Measurements from ENCODE around the gene CDH4.

CDH4 gene

GRCh38 chr20:61438285-61438684 lies 186.2 kb downstream of the CDH4 start:
- no peak overlapping the region for H3K4me3 ChIP-seq (replicated peaks; ENCODE audit: insufficient read depth, low read length)
- DNase-seq (ENCODE audit: low read depth in 1 of 2, low spot score in 1 of 2) = no peak
- H3K27ac ChIP-seq (replicated peaks) = no peak overlapping the region
- TF ChIP-seq SPI1 (IDR thresholded peaks at IDR 0.05; ENCODE audit: borderline replicate concordance, low read depth) (no peak), GABPA (IDR thresholded peaks at IDR 0.05; ENCODE audit: low read depth) (no peak), POLR2AphosphoS5 (IDR thresholded peaks at IDR 0.05; ENCODE audit: low read depth) (no peak), REST (IDR thresholded peaks at IDR 0.05; ENCODE audit: insufficient replicate concordance, low read depth) (no peak)
- H3K27me3 ChIP-seq (ENCODE audit: insufficient read depth, poor library complexity, severe bottlenecking) = no peaks in the 10 kb centered on the region

GRCh38 chr20:61439251-61439650 lies 187.2 kb downstream of the CDH4 start:
- no peak for TF ChIP-seq CTCF (IDR thresholded peaks at IDR 0.05; ENCODE audit: insufficient read depth, low read length)
- no peak for TF ChIP-seq POLR2AphosphoS5 (IDR thresholded peaks at IDR 0.05; ENCODE audit: low read depth)
- TF ChIP-seq REST (IDR thresholded peaks at IDR 0.05; ENCODE audit: insufficient replicate concordance, low read depth) = no peak
- TF ChIP-seq GABPA (IDR thresholded peaks at IDR 0.05; ENCODE audit: low read depth) = no peak
- TF ChIP-seq SPI1 (IDR thresholded peaks at IDR 0.05; ENCODE audit: borderline replicate concordance, low read depth) = no peak
- H3K27me3 ChIP-seq (ENCODE audit: insufficient read depth, poor library complexity, severe bottlenecking) = no peaks in the 10 kb centered on the region
- H3K4me3 ChIP-seq (replicated peaks; ENCODE audit: insufficient read depth, low read length) = no peak overlapping the region
- no peak overlapping the region for H3K27ac ChIP-seq (replicated peaks)
- DNase-seq (ENCODE audit: low read depth in 1 of 2, low spot score in 1 of 2) = no peak

- Histone ChIP-seq H3K27me3 (ENCODE audit: insufficient read depth, poor library complexity, severe bottlenecking) (no peaks in the 10 kb centered on the region), H3K4me3 (replicated peaks; ENCODE audit: insufficient read depth, low read length) (no peak overlapping the region), H3K27ac (replicated peaks) (no peak overlapping the region)
- no peak for DNase-seq (ENCODE audit: low read depth in 1 of 2, low spot score in 1 of 2)
- TF ChIP-seq REST (IDR thresholded peaks at IDR 0.05; ENCODE audit: insufficient replicate concordance, low read depth) = no peak
Observed at GRCh38 chr20:61440548-61441055, 188.5 kb downstream of the CDH4 start.

- TF ChIP-seq SPI1 (IDR thresholded peaks at IDR 0.05; ENCODE audit: borderline replicate concordance, low read depth) (no peak), POLR2AphosphoS5 (IDR thresholded peaks at IDR 0.05; ENCODE audit: low read depth) (no peak), CTCF (IDR thresholded peaks at IDR 0.05; ENCODE audit: insufficient read depth, low read length) (no peak)
- no peak overlapping the region for H3K27ac ChIP-seq (replicated peaks)
- H3K27me3 ChIP-seq (ENCODE audit: insufficient read depth, poor library complexity, severe bottlenecking) = no peaks in the 10 kb centered on the region
- H3K4me3 ChIP-seq (replicated peaks; ENCODE audit: insufficient read depth, low read length) = no peak overlapping the region
- no peak for DNase-seq (ENCODE audit: low read depth in 1 of 2, low spot score in 1 of 2)
Observed at GRCh38 chr20:61441537-61441936, 189.5 kb downstream of the CDH4 start.
